NCI-H146 (cell line): Measurements from ENCODE around the gene RER1.

Experiments used
- DNase-seq: peaks from one replicate; lab custom pipeline; 2025; lab: John Stamatoyannopoulos, UW

Gene RER1

GRCh38 chr1:2353551-2354438 is 37.8 kb upstream of the RER1 start:
- no peak for DNase-seq

GRCh38 chr1:2354511-2355372 is 36.9 kb upstream of the RER1 start:
- no peak for DNase-seq

GRCh38 chr1:2355373-2356261 is 36.0 kb upstream of the RER1 start:
- DNase-seq: no peak

GRCh38 chr1:2356401-2356800 is 35.2 kb upstream of the RER1 start:
- DNase-seq: no peak

DNA sequence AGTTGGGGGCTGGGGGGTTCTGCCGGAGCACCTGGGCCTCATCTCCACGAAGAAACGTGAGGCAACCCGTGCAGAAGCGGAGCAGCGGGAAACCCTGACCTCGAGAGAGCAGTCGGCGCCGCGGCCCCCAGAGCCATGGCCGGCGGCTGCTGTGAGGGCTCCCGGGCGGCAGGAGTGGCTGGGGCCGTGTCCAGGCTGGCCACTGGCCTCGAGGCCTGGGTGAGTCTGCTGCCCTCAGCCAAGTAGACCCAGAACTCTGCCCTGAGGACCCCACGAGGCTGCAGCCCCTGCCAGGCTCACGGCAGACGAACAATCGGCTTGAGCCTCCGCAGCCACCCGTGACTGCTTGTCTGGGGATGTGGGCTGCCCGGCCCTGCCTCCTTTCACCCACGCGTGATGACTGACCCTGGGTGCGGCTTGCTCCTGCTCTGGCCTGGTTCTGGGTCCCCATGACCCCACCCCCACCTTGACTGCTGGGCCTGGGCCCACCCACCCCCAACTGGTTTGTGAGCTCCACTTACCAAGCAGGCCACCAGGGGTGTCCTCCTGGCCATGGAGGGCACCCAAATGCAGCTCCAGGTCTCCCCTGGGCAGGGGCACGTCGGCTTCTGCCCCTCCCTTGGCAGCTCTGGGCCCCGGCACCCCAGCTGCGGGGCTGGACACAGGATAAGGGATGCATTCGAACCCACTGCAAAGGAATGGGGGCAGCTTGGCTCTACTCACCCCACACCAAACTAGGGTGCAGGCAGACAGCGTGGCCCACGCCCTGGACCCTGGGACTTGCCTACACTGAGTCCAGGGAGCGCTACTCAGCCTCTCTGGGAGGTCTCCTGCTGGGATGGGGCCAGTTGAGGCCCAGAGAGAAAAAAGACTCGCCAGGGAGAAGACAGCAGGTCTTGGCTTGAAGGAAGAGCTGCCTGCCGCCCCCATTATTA is 34.5 kb upstream of the RER1 start:
- DNase-seq: no peak

GRCh38 chr1:2358072-2358471 is 33.6 kb upstream of the RER1 start:
- no peak for DNase-seq

GRCh38 chr1:2358651-2359640 is 32.7 kb upstream of the RER1 start:
- no peak for DNase-seq

DNA sequence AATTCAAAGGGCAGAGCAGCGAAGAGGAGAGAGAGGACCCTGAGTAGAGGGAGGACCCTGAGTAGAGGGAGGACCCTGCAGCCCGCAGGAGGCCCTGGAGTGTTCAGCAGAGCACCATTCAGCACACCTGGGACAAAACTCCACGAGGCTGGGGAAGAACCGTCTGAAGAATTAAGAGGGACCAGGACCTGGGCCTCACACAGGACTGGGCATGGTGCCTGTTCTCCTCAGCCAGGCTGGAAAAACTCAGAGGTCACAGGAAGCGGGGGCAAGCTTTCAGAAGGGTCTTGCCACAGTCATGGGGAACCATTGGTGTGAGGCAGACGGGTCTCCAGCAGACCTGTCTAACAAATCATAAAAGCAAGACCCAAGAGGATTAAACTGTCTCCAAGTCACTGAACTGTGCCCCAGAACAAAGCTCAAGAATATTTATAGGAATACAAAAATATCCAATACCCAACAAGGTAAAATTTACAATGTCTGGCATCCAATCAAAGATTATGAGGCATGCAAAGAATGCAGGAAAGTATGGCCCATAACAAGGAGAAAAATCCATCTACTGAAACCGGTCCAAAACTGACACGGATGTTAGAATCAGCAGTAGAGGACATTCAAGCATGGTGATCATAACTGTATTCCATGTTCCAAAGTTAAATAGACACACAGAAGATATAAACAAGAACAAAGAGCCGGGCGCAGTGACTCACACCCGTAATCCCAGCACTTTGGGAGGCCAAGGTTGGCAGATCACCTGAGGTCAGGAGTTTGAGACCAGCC is 30.9 kb upstream of the RER1 start:
- DNase-seq: no peak

DNA sequence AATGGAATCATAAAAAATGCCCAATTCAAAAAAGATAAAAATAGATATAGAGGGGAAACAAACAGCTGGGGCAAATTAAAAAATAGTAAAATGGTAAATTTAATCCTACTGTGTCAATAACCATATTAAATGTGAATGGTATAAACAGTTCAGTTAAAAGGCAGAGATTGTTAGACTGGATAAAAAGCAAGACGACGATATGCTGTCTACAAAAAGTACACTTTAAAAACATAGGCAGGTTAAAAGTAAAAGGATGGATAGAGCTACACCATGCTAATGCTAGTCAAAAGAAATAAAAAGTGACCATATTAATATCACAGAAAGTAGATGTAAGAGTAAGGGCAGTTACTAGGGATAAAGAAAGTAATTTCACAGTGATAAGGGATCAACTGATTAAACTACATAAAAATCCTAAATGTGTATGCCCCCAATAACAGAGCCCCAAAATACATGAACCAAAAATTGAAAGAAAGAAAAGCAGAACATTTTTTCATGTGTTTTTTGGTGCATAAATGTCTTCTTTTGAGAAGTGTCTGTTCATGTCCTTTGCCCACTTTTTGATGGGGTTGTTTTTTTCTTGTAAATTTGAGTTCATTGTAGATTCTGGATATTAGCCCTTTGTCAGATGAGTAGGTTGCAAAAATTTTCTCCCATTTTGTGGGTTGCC is 27.7 kb upstream of the RER1 start:
- no peak for DNase-seq

DNA sequence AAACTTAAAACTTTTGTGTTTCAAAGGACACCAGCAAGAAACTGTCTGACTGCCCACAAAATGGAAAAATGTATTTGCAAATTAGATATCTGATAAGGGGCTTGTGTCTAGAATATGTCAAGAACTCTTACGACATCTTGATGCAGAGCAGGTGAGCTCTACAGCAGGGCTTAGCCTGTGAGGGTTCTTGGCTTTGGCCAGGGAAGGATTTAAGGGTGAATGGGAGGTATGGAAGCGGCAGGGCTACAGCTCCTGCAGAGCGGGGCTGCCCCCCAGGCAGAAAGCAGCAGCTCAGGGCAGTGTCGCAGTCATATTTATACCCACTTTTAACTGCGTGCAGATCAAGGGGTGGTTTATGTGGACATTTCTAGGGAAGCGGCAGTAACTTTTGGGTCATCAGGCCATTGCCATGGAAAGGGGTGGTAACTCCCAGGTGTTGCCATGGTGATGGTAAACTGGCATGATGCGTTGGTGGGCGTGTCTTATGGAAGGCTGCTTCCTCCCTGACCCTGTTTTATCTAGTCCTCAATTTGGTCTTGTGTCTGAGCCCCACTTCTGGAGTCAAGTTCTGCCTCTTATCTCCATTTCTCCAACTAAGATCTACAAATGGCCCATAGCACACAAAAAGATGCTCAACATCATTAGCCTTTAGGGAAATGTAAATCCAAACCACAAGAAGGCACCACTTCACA is 23.4 kb upstream of the RER1 start:
- DNase-seq: no peak

- DNase-seq: no peak
Observed at GRCh38 chr1:2372551-2373490, 18.8 kb upstream of the RER1 start.

DNA sequence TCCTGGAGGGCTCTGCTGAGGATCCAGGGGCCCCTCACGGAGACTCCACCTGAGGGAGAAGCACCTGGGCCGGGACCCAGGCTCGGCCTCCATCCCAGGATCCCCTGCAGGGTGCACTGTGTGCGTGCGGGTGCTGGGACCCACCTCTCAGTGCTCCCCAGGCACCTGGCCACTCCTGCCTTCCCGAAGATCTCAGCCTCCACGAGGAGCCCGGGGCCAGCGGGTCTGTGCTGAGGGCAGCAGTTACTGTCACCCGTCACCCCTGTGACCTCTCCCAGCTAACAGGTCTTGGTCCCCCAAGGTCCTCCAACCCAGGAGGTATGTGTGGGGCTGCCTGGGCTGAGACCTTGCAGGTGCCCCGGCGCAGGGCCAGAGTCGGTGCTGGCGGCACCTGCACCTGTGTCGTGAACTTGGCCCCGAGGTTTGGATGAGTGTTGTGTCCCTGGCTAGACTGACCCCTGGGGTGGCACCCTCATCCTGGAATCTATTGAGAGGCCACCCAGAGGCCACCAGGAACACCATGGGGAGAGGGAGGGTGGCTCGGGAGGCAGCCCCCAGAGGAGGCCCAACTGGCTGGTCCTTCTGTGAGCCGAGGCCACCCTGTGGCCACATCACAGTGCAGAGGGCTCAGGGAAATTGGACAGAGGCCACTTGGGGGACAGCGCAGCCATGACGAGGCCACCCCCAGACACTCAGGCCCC is 17.9 kb upstream of the RER1 start:
- no peak for DNase-seq

DNA sequence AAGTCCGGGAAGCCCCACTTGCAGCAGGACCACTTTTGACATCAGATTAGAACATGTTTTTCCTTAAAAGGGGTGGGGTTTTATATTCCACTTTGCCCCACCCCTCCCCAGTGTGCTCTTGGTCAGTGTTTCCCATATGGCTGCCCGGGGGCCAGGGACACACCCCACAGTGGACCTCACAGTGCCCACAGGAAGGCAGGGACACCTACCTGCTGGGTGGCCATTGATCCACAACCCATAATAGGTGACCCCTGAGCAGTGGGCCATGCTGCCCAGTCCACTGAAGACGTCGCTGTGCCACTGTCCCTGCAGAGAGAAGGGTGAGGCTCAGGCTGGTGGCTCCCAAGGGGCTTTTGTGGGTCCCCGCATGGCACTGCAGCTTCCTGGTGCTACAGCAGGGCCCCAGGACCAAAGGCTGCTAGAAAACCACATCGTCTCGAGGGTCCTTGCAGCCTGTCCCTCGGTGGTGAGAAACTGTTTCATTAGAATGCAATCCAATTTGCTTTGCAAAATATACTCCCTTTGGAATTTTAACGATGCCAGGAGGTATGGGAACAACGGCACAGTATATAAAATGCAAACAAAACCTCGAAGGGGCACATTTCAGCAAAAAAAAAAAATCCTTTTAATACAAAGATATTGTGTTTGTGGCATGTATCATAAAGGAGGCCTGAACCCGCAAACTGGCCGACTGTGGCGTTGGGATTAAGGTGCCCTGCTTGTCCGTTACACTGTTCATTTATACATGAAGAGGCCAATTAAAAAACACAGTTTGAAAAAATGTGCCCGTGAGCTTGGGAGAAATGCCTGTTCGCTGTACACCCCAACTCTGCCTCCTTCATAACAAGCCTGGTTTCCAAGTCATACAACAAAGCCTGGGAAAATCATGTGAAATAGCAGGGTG is 17.1 kb upstream of the RER1 start:
- DNase-seq: no peak

DNA sequence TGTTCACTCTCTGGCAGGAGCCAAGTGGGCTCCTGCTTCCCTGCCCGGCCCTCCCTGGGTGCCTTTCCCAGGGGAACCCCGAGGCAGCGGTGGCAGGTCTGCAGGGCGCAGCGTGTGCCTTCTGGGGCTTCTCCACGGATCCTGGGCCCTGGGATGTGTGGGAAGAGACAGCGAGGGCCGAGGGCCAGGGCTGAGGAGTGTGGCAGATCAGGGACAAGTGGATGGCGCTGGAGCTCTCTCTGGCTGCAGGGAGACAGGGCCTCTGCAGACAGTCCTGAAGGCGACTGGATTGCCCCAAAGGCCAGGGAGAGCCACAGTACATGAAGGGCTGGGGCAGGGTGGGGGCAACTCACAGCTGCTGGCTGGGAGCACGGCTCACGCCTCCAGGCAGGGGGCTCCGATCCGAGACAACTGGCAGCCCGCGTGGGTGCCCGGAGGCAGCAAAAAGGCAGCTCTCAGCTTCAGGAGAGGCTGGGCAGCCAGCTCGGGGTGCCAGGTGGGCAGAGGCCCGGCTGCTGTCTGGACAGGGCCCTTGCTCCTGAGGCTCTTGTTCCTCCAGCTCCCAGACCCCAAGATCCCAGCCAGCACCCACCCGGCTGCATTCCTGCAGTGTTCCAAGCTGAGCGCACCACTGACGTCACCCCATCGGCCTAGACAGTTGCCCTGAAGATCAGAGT is 16.3 kb upstream of the RER1 start:
- no peak for DNase-seq
